ENCODE measurements around the gene DCANP1.

DCANP1 gene

GRCh38 chr5:135405082-135405481 lies 42.1 kb downstream of the DCANP1 start:
- TF ChIP-seq ZNF8 (CRISPR knock-in tag; IDR thresholded peaks at IDR 0.05): no peak
- no peak for TF ChIP-seq ZC3H10 (CRISPR knock-in tag; IDR thresholded peaks at IDR 0.05)
- no peak for TF ChIP-seq ISL1 (CRISPR knock-in tag; IDR thresholded peaks at IDR 0.05)
- TF ChIP-seq OSR1 (CRISPR knock-in tag; IDR thresholded peaks at IDR 0.05): no peak
- TF ChIP-seq BACH2 (CRISPR knock-in tag; IDR thresholded peaks at IDR 0.05; ENCODE audit: borderline replicate concordance): no peak
- no peak for TF ChIP-seq ZNF565 (CRISPR knock-in tag; conservative IDR thresholded peaks at IDR 0.05; ENCODE audit: low read depth)
- TF ChIP-seq, protein P1, sequence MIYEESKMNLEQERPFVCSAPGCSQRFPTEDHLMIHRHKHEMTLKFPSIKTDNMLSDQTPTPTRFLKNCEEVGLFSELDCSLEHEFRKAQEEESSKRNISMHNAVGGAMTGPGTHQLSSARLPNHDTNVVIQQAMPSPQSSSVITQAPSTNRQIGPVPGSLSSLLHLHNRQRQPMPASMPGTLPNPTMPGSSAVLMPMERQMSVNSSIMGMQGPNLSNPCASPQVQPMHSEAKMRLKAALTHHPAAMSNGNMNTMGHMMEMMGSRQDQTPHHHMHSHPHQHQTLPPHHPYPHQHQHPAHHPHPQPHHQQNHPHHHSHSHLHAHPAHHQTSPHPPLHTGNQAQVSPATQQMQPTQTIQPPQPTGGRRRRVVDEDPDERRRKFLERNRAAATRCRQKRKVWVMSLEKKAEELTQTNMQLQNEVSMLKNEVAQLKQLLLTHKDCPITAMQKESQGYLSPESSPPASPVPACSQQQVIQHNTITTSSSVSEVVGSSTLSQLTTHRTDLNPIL (CRISPR knock-in tag; IDR thresholded peaks at IDR 0.05; ENCODE audit: low read depth): no peak
- no peak for TF ChIP-seq ZFP30 (CRISPR knock-in tag; IDR thresholded peaks at IDR 0.05)
- no peak for TF ChIP-seq TCF4 (CRISPR knock-in tag; IDR thresholded peaks at IDR 0.05; ENCODE audit: borderline replicate concordance)
- TF ChIP-seq ESRRG (CRISPR knock-in tag; IDR thresholded peaks at IDR 0.05): no peak
- ATAC-seq: no peak

- ATAC-seq: no peak
- TF ChIP-seq GLIS3 (CRISPR knock-in tag; IDR thresholded peaks at IDR 0.05) (no peak), ZFP30 (CRISPR knock-in tag; IDR thresholded peaks at IDR 0.05) (no peak), ESRRG (CRISPR knock-in tag; IDR thresholded peaks at IDR 0.05) (no peak), ZFP3 (CRISPR knock-in tag; IDR thresholded peaks at IDR 0.05) (no peak), CSRNP3 (CRISPR knock-in tag; IDR thresholded peaks at IDR 0.05) (no peak), PPARA (CRISPR knock-in tag; IDR thresholded peaks at IDR 0.05; ENCODE audit: borderline replicate concordance) (no peak), SNAI2 (CRISPR knock-in tag; IDR thresholded peaks at IDR 0.05) (no peak)
- TF ChIP-seq, protein P1 (CRISPR knock-in tag; IDR thresholded peaks at IDR 0.05; ENCODE audit: low read depth): no peak
Measured at GRCh38 chr5:135402031-135402430, 45.1 kb downstream of the DCANP1 start.

GRCh38 chr5:135400866-135401265 lies 46.3 kb downstream of the DCANP1 start:
- TF ChIP-seq, protein P1 (CRISPR knock-in tag; IDR thresholded peaks at IDR 0.05; ENCODE audit: low read depth): no peak
- TF ChIP-seq, protein P2, sequence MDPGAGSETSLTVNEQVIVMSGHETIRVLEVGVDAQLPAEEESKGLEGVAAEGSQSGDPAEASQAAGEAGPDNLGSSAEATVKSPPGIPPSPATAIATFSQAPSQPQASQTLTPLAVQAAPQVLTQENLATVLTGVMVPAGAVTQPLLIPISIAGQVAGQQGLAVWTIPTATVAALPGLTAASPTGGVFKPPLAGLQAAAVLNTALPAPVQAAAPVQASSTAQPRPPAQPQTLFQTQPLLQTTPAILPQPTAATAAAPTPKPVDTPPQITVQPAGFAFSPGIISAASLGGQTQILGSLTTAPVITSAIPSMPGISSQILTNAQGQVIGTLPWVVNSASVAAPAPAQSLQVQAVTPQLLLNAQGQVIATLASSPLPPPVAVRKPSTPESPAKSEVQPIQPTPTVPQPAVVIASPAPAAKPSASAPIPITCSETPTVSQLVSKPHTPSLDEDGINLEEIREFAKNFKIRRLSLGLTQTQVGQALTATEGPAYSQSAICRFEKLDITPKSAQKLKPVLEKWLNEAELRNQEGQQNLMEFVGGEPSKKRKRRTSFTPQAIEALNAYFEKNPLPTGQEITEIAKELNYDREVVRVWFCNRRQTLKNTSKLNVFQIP (CRISPR knock-in tag; IDR thresholded peaks at IDR 0.05; ENCODE audit: borderline replicate concordance, low read depth): no peak
- no peak for TF ChIP-seq ARNTL (CRISPR knock-in tag; IDR thresholded peaks at IDR 0.05; ENCODE audit: borderline replicate concordance, low read depth)
- no peak for TF ChIP-seq ZNF8 (CRISPR knock-in tag; IDR thresholded peaks at IDR 0.05)
- no peak for TF ChIP-seq GLIS3 (CRISPR knock-in tag; IDR thresholded peaks at IDR 0.05)
- no peak for TF ChIP-seq PPARA (CRISPR knock-in tag; IDR thresholded peaks at IDR 0.05; ENCODE audit: borderline replicate concordance)
- TF ChIP-seq PATZ1 (CRISPR knock-in tag; IDR thresholded peaks at IDR 0.05; ENCODE audit: borderline replicate concordance): no peak
- no peak for TF ChIP-seq ZFP3 (CRISPR knock-in tag; IDR thresholded peaks at IDR 0.05)
- TF ChIP-seq OSR1 (CRISPR knock-in tag; IDR thresholded peaks at IDR 0.05): no peak
- TF ChIP-seq TCF4 (CRISPR knock-in tag; IDR thresholded peaks at IDR 0.05; ENCODE audit: borderline replicate concordance): no peak
- no peak for TF ChIP-seq SNAI2 (CRISPR knock-in tag; IDR thresholded peaks at IDR 0.05)
- TF ChIP-seq ZNF565 (CRISPR knock-in tag; conservative IDR thresholded peaks at IDR 0.05; ENCODE audit: low read depth): no peak
- no peak for TF ChIP-seq TOX (CRISPR knock-in tag; IDR thresholded peaks at IDR 0.05; ENCODE audit: borderline replicate concordance)
- no peak for ATAC-seq

Data from SK-N-SH treated with all-trans-retinoic acid at 6 μM for 48 hours (cell line).